ENCODE results near the gene FN1.

Gene FN1

DNA sequence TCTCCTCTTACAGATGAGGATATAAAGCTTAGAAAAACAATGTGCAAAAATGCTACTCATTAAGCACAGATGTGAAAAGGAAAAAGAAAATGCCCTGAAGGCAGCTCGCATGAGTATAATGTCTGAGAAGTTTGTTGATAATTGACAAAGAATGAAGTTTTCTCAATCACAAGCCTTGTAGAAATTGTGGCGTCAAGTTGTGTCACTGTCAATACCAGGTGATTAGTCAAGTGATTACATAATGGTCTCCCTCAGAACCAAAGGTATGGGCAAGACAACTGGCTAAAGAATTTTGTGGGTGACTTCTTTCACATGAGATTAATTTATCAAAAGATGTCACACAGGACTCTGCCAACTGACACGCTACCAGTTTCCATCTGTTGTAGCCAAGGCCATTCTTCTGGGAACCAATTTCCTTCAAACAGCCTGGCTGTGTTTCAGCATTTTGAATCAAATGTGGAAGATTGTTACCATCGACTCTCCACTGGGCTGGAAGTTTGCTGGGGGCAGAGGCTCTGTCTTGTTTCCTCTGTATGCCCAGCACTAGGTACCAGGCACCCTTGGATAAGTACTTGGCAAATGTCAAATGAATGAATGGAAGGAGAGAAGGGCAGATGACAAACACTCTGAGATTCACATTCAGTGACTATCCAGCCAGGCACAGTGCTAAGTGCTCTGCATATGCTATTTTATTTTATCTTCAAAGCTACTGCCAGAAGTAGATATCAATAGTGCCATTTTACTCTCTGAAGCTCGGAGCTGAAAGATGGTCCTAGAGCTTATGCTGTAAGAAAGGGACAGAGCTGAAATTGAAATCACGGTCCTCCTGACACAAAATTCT is 5.9 kb upstream of the FN1 start:
- no peak for DNase-seq

DNA sequence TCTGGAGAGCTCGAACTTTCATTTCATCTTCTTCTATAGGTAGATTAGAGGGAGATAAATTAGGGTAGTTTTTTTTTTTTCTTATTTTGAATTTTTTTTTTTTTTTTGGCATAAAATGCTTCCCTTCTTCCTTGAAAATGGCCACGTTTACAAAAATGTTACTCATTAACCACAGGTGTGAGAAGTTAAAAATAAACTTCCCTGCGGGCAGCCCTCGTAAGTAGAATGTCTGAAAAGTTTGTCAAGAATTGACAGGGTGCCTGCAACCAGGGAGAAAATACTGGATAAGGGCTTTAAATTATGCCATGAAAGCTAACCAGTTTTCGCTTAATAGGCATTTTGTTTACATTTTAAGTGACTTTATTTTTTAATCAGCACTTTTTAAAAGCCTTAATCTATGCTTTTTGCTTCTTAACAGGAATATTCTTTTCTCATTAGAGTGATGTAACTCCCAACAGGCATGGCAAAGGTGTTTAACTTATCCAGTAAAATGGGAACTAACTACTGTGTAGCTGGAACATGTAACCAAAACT is 4.2 kb upstream of the FN1 start:
- DNase-seq, result no peak

DNA sequence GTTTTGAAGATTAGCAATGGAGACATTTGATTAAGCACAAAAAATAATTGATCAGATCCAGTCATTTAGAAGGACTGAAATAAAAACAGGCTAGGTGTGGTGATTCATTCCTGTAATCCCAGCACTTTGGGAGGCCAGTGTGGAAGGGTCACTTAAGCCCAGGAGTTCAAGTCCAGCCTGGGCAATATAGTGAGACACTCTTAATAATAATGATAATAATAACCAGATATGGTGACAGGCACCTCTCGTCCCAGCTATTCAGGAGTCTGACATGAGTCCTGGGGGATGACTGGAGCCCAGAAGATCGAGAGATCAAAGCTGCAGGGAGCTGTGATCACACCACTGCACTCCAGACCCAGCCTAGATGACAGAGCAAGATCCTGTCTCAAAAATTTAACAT is 3.5 kb upstream of the FN1 start:
- DNase-seq, result no peak

DNA sequence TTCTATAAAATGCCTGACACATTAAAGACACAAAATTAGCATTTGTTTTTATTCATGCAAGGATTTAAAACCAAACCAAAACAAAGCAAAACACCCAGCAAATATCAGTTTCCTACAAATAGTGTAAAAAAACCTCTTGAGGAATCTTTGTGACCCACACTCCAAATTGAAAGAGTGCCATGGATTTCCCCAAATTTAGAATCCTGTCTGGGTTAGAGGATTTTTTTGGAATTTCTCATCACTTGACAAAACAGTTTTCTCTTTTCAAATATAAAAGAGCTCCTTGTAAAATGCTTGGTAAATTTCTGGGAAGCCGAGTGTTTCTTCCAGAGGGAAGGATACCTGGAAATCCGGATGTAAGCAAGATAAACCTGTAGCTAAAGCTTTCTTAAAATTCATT is 1.7 kb upstream of the FN1 start:
- DNase-seq, result no peak

DNA sequence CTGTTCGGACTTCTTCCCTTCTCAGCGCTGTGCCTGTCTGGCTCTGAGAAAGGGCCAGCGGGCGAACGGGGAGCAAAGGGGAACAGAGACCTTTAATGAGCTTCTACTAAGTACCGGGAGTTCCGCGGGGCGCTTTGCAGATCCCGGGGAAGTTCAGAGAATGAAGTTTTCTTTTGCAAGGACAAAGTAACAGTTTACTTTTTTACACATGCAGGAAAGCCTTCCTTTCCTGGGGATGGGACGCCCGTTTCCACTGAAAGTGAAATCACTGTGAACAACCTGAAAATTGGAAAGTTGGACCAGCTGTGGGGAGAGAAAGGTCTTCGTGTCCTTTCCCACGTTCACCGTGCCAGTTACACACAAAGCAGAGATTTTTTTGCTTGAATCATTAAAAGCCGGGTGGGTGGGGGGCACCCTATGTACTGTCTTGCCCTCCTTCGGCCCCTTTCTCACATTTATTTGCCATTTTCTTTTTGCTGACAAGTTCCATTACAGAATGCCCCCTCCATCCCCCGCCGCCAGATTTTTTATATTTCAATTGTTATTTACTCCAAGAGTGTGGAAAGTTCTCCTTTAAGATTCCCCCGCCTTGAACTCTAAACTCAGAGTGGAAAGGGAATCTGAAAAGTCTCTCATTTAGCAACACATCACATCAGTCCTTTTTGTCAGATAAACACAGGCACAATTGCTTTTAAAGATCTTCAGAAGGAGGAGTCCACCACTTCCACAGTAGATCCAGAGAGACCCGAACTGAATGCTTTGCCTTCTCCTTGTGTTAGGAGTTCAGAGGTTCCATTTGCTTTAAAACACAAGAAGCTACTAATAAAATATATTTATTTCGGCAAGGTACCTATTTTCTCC is 1.1 kb upstream of the FN1 start:
- no peak for DNase-seq

DNA sequence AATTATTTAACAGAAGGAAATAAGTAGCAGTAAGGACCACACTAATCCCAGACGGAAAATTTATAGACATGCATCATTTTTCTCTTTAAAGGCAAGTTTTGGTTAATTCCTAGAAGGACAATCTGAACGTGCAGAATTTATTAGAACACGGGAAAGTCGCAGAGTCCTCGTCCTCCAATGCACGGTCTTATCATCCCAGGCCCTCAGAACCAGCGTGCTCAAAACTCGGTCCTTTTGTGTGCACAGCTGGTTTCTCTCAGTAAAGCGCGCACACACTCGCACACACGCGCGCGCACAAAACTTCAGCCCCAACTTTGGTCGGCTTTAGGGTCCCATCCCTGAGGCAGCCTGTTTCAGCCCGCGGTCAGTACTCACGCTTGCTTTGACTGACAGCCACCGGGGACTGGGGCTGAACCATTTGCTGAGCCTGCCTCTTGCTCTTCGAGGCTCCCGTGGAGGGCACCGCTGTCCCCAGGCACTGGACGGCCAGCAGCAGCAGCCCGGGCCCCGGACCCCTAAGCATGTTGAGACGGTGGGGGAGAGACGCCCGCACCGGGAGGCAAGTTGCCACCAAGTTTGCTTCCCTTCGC is 493 bp downstream of the FN1 start:
- DNase-seq, result no peak

DNA sequence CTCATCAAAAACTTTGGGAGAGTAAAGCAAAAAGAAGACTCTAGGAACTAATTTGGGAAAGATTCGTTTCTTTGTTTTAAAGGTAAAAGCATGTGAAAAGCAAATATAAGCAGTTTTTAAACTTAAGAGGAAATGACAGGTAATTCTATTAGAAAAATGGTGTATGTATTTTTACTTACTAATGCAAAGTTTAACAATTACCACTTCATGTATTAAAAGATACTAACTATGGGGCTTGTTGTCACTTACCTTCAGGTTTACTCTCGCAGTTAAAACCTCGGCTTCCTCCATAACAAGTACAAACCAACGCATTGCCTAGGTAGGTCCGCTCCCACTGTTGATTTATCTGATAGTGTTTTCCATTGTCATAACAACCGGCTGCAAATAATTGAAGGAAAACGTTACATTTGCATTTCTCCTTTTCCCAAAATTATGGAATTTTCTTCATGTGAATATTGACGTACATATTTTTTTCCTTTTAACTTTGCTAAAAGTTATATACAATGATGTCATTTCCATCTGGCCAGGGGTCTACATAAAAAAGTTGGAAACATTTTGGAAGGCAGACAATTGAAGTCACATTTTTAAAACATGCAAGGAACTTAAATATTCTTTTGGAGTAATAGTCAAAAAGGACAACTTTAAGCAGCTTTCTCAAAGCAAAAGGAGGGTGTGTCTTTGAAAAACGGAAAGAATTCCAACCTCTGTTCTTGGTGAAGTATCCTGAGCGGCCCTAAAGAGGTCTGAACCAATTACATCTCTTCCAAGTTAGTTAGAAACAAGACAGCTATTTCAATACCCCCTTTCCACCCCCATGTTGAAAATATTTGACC is 1.2 kb downstream of the FN1 start:
- DNase-seq, result no peak

DNA sequence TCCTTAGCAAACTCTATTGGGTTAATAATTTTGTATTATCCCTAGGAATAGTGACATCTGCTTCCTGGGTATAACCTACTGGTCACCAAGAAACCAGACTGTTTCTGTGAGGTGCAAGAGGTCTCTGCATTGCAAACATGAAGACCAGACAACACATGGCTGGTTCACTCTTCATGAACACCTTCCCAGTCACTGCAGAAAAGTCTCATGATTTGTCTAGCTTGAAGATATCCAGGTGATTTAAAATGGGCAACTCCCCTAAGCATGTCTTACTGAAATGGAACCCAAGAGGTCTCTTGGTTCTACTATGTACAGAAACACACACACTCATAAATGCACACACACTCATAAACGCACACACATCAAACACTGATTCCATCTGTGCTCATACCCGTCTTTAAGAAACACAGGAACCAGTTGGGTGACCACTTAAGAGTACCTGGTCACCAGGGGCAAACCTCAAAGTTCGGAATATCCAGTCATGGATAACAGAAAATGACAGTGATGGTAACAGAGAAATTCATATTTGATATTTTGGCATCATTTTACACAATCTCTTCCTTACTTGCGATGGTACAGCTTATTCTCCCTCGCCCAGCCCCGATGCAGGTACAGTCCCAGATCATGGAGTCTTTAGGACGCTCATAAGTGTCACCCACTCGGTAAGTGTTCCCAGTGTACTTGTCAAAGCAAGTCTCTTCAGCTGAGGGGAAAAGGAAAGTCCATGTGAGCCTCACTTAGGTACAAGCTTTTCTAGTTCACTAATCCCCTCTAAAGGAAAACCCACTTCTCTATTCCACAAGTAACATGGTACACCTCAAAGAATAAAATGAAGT is 2.9 kb downstream of the FN1 start:
- DNase-seq, result no peak

DNA sequence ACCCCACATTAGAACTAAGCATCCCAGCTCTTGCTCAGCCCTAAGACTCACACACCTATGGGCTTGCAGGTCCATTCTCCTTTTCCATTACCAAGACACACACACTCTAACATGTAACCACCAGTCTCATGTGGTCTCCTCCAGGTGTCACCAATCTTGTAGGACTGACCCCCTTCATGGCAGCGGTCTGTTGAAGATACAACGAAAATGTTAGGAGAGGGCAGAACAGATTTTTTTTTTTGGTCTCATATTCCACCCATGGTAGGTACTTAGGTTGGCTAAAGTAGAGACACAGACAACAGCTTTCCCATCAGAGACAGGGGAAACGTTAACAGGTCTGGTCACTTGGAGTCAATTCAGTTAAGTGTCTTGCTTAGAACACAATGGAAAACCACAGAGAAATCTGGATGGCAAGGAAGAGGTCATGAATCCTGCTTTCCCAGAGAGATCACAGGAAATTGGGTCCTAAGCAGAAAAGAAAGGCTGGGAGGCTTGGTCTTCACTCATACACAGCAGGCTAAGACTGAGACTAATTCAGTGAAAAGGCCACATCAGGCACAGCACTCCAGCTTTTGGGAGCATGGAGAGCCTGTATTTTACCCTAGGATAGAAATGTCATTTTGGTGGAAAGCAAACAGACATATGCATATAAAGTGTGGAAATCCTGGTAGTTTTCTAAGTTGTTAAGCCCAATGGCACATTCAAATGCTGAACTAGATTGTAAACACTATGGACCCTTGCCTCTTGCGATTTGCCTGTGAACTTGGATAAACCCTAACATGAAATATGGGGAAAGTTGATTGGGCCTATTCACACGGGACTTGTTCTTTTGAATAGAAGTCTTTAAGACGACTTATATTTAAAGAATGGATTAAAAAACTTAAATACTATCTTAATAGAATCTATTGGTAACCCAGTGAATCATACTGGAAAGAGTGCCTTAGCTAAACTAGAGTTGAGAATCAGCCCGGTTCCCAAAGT is 3.8 kb downstream of the FN1 start:
- DNase-seq, result no peak

DNA sequence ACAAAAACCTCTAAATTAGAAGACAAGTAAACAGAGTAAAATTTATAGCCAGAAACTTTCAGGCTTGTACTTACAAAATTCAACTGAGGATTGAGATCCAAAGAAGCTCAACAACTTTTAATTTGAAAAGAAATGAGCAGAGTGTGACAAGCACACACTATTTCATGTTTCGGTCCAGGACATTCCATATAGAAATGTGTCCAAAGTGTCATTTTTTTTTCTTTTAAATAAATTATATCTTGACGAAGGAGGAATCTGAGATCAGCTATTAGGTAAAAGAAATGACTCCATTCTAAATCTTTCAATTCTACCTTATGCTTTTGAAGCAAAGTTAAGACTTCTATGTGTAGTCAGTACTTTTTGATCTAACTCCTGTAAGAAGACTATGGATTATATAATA is 4.6 kb downstream of the FN1 start:
- no peak for DNase-seq

DNA sequence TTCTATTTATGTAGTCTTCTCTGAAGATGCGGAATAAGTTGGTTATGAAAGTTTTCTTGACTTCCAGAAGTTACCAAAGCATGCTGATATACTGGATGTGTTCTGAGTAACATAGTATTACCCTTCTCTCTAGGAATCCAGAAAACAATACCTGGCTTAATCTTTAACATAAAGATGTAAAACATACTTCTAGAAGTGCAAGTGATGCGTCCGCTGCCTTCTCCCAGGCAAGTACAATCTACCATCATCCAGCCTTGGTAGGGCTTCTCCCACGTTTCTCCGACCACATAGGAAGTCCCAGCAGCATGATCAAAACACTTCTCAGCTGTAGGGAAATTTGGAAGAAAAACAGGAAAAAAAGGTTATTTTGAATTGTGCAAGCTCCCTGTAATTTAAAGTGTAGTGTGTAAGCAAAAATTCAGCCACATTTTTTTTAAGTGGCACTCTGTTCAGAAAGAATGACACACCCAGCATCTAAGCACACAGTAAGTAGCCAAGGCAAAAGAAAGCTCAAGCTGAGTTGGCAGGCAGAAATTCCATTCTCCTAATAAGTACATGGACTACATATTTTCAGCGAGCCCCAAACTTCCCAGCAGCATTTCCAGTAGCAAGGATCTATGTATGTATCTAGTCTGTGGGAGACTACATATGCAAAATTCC is 5.2 kb downstream of the FN1 start:
- DNase-seq, result no peak

DNA sequence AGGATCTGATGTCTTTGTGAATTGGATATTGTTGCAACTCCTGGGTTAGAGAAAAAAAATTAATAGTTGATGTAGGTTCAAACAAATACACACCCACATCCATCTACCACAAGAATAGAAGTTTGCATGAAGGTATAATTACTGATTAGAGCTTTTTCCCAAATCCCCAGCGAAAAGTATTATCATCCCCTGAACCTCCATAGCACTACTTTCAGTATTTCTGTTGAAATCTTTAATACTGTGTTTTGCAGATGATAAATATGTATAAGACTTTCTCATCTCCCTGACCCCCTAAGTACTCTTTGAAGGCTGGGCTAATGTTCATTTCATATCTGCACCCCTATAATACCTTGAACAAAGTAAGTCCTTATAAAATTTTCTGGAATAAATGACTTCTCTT is 6.4 kb downstream of the FN1 start:
- DNase-seq, result no peak

DNA sequence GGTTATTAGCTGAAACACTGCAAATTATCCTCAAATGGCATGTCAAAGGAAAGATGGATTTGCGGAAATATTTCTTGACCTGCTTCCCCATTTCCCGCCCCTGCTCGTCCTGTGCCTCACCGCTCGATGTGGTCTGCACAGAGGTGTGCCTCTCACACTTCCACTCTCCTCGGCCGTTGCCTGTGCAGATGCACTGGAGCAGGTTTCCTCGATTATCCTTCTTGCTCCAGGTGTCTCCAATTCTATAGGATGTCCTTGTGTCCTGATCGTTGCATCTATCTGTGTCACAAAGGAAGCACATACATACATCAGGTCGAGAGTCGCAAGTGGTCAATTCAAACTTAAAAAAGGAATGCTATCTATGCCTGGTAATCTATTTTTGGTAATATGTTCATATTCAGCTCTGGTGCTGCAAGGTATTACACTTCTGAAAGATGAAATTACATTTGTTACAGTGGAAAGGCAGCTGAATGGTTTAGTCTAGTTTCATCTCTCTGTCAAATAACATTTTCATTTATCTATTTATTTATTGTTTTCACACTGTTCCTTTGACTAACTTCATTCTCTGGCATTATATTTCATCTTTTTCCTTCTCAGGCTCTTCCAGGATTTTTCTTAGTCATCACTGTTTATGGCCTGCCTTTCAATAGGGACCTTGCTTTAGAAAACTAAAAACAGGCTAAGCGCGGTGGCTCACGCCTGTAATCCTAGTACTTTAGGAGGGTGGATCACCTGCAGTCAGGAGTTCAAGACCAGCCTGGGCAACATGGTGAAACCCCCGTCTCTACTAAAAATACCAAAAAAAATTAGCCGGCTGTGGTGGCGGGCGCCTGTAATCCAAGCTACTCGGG is 7.6 kb downstream of the FN1 start:
- DNase-seq, result no peak

DNA sequence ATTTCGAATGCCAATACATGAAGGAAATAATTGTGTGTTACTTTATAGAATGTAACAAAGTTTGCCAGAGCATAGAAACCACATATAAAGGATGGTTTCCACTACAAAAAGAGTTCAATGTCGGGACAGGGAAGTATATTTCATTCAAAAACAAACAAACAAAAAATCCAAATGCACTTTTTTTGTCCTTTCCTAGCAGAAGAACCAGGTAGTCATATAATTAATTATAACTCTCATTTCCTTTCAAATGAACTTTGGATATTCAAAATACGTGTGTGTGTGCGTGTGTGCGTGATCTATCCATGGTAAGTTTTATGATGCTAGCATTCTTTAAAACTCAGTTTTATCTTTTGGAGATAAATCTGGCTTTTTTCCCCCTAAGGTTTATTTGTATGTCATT is 8.3 kb downstream of the FN1 start:
- no peak for DNase-seq

DNA sequence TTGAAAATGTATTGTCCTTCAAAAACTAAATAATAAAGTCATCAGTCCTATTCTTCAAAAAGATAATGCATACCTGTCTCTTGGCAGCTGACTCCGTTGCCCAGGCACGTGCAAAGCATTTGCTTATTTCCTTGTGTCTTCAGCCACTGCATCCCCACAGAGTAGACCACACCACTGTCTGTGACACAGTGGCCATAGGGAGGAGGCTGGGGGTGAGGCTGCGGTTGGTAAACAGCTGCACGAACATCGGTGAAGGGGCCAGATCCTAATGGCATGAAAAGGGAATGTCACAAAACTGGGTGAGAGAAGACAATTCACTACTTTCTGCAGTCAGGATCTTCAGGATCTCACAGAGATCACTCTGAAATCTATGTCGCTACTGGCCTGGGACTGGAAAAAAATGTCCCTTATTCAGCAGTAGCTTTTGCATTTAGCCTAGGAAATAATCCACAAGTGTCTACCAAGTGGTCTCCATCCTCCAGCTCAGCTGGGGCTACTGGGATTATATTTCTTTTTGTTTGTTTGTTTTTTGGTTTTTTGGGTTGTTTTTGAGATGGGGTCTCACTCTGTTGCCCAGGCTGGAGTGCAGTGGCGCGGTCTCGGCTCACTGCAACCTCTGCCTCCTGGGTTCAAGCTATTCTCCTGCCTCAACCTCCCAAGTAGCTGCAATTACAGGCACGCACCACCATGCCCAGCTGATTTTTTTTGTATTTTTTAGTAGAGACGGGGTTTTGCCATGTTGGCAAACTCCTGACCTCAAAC is 10.7 kb downstream of the FN1 start:
- no peak for DNase-seq

DNA sequence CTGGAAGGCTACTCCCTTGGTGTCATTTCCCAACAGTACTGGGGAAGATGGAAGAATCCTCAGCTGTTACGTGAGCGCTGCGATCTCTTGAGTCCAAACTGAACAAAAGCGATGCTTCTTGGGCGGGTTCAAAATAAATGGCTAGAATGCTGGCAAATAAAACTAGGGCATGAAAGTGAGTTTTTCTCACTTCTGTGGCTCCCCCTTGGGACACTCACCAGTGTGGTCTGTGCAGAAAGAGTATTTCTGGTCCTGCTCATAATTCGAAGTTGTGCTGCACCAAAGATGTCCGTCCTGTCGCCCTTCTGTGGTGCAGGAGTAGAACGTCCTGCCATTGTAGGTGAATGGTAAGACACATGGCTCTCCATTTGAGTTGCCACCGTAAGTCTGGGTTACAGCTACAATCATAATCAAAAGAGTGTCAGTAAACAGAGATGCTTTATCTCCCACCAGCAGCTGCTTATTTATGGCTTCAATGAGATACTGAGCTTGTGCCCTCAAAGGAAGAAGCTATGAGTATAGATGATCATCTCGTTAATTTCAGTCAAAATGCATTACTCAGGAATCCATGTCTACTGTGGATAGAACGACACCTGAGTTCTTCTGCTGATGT is 11.8 kb downstream of the FN1 start:
- DNase-seq, result no peak

DNA sequence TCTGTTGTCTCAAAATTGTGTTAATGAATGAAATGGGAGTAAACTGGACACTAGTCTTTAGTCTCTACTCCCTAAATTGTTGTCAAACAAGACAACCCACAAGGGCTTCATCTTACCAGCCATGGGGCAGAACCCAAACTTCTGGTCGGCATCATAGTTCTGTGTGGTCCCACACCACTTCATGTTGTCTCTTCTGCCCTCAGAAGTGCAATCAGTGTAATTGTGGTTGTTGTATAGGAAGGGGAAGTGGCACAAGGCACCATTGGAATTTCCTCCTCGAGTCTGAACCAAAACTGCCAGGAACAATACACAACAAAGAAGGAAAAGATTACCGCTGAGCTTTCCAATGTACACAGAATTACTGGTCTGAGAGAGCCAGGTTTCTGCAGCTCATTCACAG is 12.6 kb downstream of the FN1 start:
- no peak for DNase-seq

DNA sequence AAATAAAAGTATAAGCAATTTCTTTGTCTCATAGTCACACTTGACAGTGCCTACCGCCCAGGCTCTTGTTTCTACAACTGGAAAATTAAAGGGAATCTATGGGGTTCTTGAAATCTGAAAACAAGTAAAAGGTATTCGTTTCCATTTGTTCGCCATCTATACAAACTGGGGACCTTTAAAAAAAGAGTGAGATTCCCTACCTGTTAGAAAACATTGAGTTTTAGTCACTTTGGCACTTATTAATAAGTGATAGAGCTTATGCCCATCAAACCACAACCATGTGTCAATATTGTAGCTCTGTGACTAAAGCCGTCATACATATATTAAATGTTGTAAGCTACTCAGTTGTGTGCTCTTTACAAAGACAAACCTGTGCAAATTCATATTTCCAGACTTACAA is 13.2 kb downstream of the FN1 start:
- no peak for DNase-seq

Measured in NCI-H1417 treated with DMSO at 0.1 percent for 48 hours (cell line).